Esophagus muscularis mucosa (tissue), 4 donors: ENCODE data around the gene FKBP5. TPM values are rescaled to one million over a fixed set of nuclear protein-coding genes. Genes with fewer than 3 reads are reported as not detected.
A peak's percentile ranks its signal among the peaks of the same experiment; 100 is the strongest.

Experiments
- DNase-seq: peaks from one replicate; pipeline ENCODE4 v3.0.0-alpha.2; 2017; ENCODE audit errors: extremely low spot score
- H3K27ac ChIP-seq, 4 donors: fragments of 200-600 bp; sonication (generic); replicated peaks in 1 of 4; 1 replicate in 3 of 4; 2 replicates in 1 of 4; pipeline ENCODE4 v1.5.1; 2016 to 2019; ENCODE audit warnings: mild to moderate bottlenecking in 1 of 4
- H3K27me3 ChIP-seq, 4 donors: fragments of 200-600 bp; sonication (generic); one replicate each; pipeline versions ENCODE4 v1.5.1 to v1.6.0; 2016 to 2019
- H3K36me3 ChIP-seq, 4 donors: fragments of 200-600 bp; sonication (generic); one replicate each; pipeline ENCODE4 v1.5.1; 2016 to 2019
- H3K4me1 ChIP-seq, 4 donors: fragments of 200-600 bp; sonication (generic); one replicate each; pipeline ENCODE4 v1.5.1; 2016 to 2019
- H3K4me3 ChIP-seq, 4 donors: fragments of 200-600 bp; sonication (generic); 1 replicate in 2 of 4; 2 replicates in 2 of 4; pipeline ENCODE4 v1.5.1; 2016 to 2019; ENCODE audit warnings: mild to moderate bottlenecking in 4 of 4, moderate library complexity in 1 of 4
- H3K9me3 ChIP-seq, 4 donors: fragments of 200-600 bp; sonication (generic); 1 replicate in 3 of 4; 2 replicates in 1 of 4; pipeline ENCODE4 v1.5.1; 2016 to 2019
- EP300 ChIP-seq: sonication (generic); formaldehyde crosslinking; IDR thresholded peaks from one replicate; pipeline ENCODE4 v1.6.1; 2017; ENCODE audit warnings: antibody characterized with exemption
- POLR2A ChIP-seq: fragments of 450-650 bp; IDR thresholded peaks from one replicate; pipeline ENCODE4 v1.6.1; 2017; ENCODE audit warnings: antibody characterized with exemption, moderate library complexity, mild to moderate bottlenecking, low read depth
- POLR2AphosphoS5 ChIP-seq, 2 donors: sonication (generic); formaldehyde crosslinking; IDR thresholded peaks; one replicate each; pipeline ENCODE4 v1.6.1; 2017; ENCODE audit warnings: antibody characterized with exemption in 2 of 2
- WGBS: methylation state at CpG from one replicate; pipeline ENCODE4 v1.1.5; 2018; 5-methylcytosine and 5-hydroxymethylcytosine counted together
- intact Hi-C: fragments of 100-400 bp; cut with DNase I; formaldehyde crosslinking; loops from one replicate; pipeline ENCODE4 v1.15.1; 2023
- total RNA-seq, 4 donors: library from RNA; depleted of rRNA; stranded (reverse); fragments of >200 nt; gene quantifications; one replicate each; pipeline versions ENCODE4 v1.1.0 to v1.2.1, GENCODE V29; 2016
- TF ChIP-seq, protein P1 (sequence below), 3 experiments: fragments of 200-600 bp in 2 of 3; fragments of 450-650 bp in 1 of 3; sonication (generic) in 2 of 3; IDR thresholded peaks; one replicate each; pipeline ENCODE4 v1.5.1; 2017 to 2019; ENCODE audit warnings: antibody characterized with exemption in 3 of 3, mild to moderate bottlenecking in 2 of 3, moderate library complexity in 1 of 3

FKBP5 gene
- total RNA-seq: 100 to 1,000 TPM; 477 to 689 (median 593) TPM

DNA sequence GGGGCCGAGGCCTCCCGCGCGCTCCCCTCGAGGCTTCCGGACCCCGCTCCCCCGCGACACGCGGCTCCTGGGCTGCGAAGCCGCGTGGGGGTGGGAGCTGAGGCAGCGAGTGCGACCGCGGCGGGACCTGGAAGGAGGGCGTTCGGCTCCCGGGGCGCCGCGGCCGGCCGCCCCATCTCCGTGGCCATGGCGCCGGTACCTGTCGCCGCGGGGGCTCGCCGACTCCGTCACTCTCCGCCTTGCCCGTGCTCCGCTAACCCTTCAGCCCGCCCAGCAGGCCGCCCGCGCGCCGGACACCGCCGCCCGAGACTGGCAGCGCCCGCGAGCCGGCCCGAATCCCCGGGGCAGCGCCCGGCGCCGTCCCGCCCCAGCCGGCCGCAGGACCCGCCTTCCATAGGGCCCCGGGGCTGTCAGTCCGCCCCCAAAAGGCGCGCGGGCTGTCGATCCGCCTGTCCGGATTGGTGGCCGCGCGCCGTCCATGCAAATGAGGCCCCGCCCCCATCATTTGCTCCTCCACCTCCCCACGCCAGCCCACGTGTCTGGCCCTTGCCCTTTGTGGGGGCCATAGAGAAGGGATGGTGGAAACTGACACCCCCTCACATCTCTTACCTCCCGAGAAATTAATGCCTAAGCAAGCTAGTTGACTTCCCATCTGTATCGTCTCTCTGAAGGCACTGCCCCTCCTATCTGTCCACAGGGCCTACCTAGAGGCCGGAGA, at the start of gene FKBP5:
FKBP5 (minus strand) TSS at position 311 of the 718 bp plus-strand sequence. CDS start 46,091 bp downstream, outside the sequence.
- Histone ChIP-seq H3K4me3 (peak within 1 kb of the TSS; percentile 87 to 98 (median 93)), H3K27ac (peak within 1 kb of the TSS; percentile 99 to 100 (median 99)), H3K9me3 (no peaks in the 10 kb centered on the region), H3K4me1 (peaks cover 31 to 58% (median 49%) of the 10 kb centered on the region in 4 donors), H3K36me3 (peaks cover 5 to 13% (median 9%) of the 10 kb centered on the region in 4 donors), H3K27me3 (no peaks in the 10 kb centered on the region)
- DNase-seq: peak; percentile 98
- WGBS: 3% methylated on average over 23 of the region's 80 CpGs
- intact Hi-C loops: loop anchor here (1.0 kb wide), 1 partner anchor 39 kb away; no protein-coding TSS in a partner anchor
- peak; percentile 88 to 96 for TF ChIP-seq POLR2AphosphoS5 (IDR thresholded peaks at IDR 0.05)
- peak; percentile 89 for TF ChIP-seq POLR2A
- no peak for TF ChIP-seq EP300

DNA sequence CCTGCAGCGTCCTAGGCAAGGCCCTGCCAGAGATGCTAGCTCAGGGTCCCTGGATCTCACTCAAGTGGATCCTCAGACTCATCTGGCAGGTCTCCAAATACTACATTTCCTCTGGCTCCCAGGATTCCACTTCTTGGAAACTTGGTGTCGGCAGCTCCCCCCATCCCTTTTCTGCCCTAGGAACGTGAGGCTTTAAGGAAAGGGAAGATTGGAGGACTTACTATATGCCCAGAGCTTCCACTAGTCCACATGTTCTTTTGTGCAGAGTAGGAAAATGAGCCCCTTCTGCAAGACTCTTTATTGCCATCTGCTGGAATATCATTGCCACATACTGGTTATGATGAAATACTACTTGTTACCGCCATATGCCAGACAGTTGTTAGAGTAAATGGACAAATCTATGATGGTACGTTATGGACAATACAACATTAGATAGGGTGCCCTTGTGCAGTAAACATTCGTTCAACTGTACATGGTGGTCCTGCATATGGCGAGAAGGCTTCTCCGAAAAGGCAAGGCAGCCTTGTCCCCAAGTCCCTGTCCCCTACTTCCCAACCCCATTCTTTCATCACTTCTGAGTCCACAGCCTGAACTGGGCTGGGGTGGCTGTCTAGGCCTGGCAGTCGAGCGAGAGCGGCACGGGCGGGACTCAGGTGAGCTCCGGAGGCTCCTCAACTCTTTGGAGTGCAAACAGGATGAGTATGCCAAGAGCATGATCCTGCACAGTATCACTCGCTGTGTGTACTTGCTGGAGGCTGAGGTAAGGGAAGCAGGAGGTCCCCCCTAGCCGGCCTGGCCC, 48.9 kb upstream of the FKBP5 start:
- no peaks in the 10 kb centered on the region for H3K27me3 ChIP-seq
- peak overlapping the region in 1 of 4 donors; percentile 54 for H3K27ac ChIP-seq
- no peak overlapping the region for H3K4me3 ChIP-seq
- no peaks in the 10 kb centered on the region for H3K9me3 ChIP-seq
- no peaks in the 10 kb centered on the region for H3K36me3 ChIP-seq
- TF ChIP-seq POLR2AphosphoS5 (IDR thresholded peaks at IDR 0.05) (no peak), EP300 (no peak)
- TF ChIP-seq, protein P1, sequence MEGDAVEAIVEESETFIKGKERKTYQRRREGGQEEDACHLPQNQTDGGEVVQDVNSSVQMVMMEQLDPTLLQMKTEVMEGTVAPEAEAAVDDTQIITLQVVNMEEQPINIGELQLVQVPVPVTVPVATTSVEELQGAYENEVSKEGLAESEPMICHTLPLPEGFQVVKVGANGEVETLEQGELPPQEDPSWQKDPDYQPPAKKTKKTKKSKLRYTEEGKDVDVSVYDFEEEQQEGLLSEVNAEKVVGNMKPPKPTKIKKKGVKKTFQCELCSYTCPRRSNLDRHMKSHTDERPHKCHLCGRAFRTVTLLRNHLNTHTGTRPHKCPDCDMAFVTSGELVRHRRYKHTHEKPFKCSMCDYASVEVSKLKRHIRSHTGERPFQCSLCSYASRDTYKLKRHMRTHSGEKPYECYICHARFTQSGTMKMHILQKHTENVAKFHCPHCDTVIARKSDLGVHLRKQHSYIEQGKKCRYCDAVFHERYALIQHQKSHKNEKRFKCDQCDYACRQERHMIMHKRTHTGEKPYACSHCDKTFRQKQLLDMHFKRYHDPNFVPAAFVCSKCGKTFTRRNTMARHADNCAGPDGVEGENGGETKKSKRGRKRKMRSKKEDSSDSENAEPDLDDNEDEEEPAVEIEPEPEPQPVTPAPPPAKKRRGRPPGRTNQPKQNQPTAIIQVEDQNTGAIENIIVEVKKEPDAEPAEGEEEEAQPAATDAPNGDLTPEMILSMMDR (IDR thresholded peaks at IDR 0.05): peak; percentile 90 to 96 (median 92)
- DNase-seq: no peak
- peaks cover 26 to 56% (median 49%) of the 10 kb centered on the region in 4 donors for H3K4me1 ChIP-seq
- WGBS: 18% methylated on average over 3 of the region's 16 CpGs
- intact Hi-C loops: loop anchor here (1.0 kb wide), 1 partner anchor 215 kb away; no protein-coding TSS in a partner anchor

DNA sequence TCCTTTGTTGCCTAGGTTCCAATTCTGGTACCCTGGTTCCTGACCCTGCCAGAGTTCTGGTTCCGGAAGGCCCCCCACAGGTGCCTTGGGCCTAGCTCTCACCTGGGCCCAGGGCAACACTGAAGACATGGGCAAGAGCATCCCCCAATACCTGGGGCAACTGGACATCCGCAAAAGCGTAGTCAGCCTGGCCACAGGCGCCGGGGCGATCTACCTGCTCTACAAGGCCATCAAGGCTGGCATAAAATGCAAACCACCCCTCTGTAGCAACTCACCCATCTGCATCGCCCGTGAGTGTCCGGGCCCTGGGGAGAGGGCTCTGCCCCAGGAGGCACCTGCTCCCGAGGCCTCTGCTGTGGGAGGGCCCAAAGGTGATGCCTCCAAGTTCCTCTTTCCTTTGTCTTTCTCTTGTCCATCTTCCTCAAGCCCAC, 48.3 kb upstream of the FKBP5 start, which contains the start of gene ARMC12:
ARMC12 (plus strand) TSS at position 51 of the 431 bp plus-strand sequence; CDS start at position 128, 77 bp downstream.
- no peaks in the 10 kb centered on the region for H3K27me3 ChIP-seq
- H3K4me3 ChIP-seq: no peak within 1 kb of the TSS
- H3K4me1 ChIP-seq: peaks cover 29 to 62% (median 55%) of the 10 kb centered on the region in 4 donors
- no peak for DNase-seq
- H3K9me3 ChIP-seq: no peaks in the 10 kb centered on the region
- peak within 1 kb of the TSS in 1 of 4 donors; percentile 100 for H3K27ac ChIP-seq
- no peaks in the 10 kb centered on the region for H3K36me3 ChIP-seq
- no peak for TF ChIP-seq POLR2A
- TF ChIP-seq POLR2AphosphoS5 (IDR thresholded peaks at IDR 0.05): no peak
- TF ChIP-seq EP300: no peak
- TF ChIP-seq, protein P1 (IDR thresholded peaks at IDR 0.05): no peak
- intact Hi-C loops: loop anchor here (1.0 kb wide), 1 partner anchor 215 kb away; no protein-coding TSS in a partner anchor
- 90% methylated on average over 5 of the region's 10 CpGs for WGBS

DNA sequence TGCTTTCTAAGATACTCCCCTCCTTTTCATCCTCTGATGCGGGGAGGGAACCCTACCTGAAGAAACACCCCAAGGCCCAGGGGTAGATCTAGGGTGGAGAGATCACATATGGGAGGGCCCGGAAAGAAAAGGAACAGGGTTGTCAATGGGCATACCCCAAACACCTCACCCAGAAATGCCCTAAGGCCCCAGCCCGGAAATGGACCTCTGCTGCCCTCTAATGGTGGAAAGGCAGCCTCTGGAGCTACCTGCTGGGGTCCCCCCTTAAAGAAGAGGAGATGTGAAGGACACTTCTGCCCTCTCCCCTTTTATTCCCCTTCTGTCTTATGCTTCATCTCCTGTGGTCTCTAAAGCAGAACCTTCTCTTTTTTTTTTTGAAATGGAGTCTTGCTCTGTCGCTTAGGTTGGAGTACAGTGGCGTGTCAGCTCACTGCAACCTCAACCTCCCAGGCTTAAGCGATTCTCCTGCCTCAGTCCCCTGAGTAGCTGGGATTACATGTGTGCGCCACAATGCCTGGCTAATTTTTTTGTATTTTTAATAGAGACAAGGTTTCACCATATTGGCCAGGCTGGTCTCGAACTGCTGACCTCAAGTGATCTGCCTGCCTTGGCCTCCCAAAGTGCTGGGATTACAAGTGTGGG, 47.7 kb upstream of the FKBP5 start:
- DNase-seq: no peak
- peak overlapping the region in 1 of 4 donors; percentile 100 for H3K27ac ChIP-seq
- H3K9me3 ChIP-seq: no peaks in the 10 kb centered on the region
- H3K4me1 ChIP-seq: peaks cover 29 to 67% (median 56%) of the 10 kb centered on the region in 4 donors
- no peaks in the 10 kb centered on the region for H3K27me3 ChIP-seq
- no peak overlapping the region for H3K4me3 ChIP-seq
- intact Hi-C loops: no loop called here
- TF ChIP-seq POLR2AphosphoS5 (IDR thresholded peaks at IDR 0.05) (peak in 1 of 2 donors; percentile 45), POLR2A (no peak), EP300 (no peak)
- TF ChIP-seq, protein P1 (IDR thresholded peaks at IDR 0.05): peak; percentile 88 to 95 (median 91)
- H3K36me3 ChIP-seq: no peaks in the 10 kb centered on the region
- 64% methylated on average over 8 of the region's 8 CpGs for WGBS
